ENCODE data around the gene BID.
"Not testable (repeated sequence)": the region's sequence is repeated elsewhere in the genome, so short reads cannot be mapped to it uniquely, and the experiment has no call there.

Gene BID

DNA sequence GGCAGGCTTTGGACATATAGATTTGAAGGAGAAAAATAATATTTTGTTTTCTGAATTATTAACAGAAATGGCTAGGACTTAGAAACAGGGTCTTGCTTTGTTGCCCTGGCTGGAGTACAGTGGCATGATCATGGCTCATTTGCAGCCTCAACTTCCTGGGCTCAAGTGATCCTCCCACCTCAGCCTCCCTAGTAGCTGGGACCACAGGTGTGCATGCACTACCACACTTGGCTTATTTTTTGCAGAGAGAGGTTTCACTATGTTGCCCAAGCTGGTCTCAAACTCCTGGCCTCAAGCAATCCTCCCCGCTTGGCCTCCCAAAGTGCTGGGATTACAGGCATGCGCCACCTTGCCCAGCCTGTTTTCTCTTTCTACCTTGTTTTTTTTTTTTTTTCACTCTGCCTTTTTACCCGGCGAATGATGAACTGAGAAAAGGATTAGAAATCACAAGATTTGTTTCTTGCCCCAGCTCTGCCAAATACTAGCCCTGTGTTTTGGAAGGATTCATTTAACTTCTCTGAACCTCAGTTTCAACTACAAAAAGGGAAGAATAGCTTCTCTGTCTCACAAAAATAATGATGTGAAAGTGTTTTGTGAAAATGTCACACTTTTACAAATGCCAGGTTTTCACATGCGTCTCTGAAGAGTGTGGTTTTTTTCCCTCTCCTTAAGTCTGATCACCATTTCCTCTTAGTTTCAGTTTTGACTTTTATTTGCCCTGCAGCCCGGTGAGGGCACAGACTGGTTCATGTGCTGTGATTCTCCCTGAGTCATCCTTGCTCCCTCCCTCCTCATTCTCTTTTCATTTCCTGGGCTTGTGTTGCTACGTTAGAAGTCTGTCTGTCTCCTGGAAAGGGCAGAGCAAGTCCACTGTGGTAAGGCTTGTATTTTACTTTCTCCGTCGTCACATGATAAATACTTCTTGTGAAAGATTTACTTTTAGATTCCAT is 68.0 kb downstream of the BID start:
- peak in 2 of 4 experiments; percentile 15 to 21 for DNase-seq (ENCODE audit: low read depth in 4 of 4, low spot score in 1 of 4)

DNA sequence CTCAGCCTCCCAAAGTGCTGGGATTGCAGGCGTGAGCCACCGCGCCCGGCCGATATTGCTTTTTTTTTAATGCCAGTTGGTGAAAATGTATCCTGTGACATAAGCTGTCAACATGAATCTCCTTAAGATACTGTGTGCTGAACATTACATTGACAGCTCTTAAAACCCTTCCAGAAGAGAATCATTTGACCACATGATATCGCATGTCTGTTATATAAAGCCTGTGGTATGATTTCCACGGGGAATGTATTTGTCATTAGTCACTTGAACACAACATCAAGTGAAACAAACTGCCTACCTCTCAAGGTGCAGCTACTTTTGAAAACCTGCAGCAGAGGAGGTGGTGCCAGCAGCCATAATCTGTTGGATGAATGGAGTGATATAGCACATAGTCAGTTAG is 68.7 kb downstream of the BID start:
- no peak for DNase-seq (ENCODE audit: low read depth in 4 of 4, low spot score in 1 of 4)

GRCh38 chr22:17703811-17704210 is 70.5 kb downstream of the BID start:
- DNase-seq (ENCODE audit: low read depth in 4 of 4, low spot score in 1 of 4): no peak

- no peak for DNase-seq (ENCODE audit: low read depth in 4 of 4, low spot score in 1 of 4)
Measured at GRCh38 chr22:17700778-17701177, 73.5 kb downstream of the BID start.

DNA sequence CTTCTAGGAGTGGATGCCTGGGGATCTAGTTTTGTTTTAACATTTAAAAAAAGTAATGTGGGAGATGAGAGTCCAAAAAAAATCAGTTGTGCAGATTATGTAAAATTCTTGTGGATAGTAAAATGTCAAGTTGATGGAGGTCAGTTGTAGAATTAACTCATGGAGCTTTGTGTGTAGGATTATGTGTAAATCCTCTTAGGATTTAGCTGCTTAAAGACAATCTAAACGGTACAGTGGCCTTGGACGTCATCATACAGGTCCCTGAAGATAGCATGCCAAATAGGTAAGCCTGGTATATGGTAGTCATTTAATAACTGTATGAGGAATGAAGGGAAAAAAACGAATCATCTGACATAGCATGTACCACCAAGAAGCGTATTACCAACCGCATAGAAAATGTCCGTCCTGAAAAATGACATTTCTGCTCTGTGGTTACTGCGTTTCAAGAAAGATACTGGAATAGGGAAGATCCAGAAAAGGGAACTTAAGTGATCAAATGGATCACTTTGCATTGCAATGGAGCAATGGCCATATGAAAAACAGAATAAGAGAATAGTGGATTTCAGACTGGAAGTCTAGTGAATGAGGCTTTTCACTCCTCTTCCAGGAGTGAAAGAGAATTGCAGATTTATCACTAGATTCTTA is 74.5 kb downstream of the BID start:
- DNase-seq (ENCODE audit: low read depth in 4 of 4, low spot score in 1 of 4): no peak

- DNase-seq (ENCODE audit: low read depth in 4 of 4, low spot score in 1 of 4): no peak
Measured at GRCh38 chr22:17698948-17699347, 75.3 kb downstream of the BID start.

DNA sequence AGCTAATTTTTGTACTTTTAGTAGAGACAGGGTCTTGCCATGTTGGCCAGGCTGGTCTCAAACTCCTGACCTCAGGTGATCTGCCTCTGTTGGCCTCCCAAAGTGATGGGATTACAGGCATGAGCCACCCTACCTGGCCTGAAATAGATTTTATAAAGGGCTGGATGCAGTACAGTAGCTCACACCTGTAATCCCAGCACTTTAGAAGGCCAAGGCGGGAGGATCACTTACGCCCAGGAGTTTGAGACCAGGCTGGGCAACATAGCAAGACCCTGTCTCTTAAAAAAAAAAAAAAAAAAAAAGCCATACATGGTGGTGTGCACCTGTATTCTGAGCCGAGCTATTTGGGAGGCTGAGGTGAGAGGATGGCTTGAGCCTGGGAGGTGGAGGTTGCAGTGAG is 76.0 kb downstream of the BID start:
- not testable (repeated sequence) for DNase-seq (ENCODE audit: low read depth in 4 of 4, low spot score in 1 of 4)

DNA sequence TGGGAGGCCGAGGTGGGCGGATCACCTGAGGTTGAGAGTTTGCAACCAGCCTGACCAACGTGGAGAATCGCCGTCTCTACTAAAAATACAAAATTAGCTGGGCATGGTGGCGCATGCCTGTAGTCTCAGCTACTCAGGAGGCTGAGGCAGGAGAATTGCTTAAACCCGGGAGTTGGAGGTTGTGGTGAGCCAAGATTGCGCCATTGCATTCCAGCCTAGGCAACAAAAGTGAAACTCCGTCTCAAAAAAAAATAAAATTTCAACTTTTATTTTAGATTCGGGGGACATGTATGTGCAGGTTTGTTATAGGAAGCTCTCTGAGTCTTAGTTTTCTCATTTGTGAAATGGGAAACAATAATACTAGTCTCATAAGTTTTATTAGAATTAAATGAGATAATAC is 77.1 kb downstream of the BID start:
- DNase-seq (ENCODE audit: low read depth in 4 of 4, low spot score in 1 of 4): not testable (repeated sequence)

GRCh38 chr22:17695986-17696385 is 78.3 kb downstream of the BID start:
- DNase-seq (ENCODE audit: low read depth in 4 of 4, low spot score in 1 of 4): no peak

- no peak for DNase-seq (ENCODE audit: low read depth in 4 of 4, low spot score in 1 of 4)
Measured at GRCh38 chr22:17694752-17695151, 79.5 kb downstream of the BID start.

DNA sequence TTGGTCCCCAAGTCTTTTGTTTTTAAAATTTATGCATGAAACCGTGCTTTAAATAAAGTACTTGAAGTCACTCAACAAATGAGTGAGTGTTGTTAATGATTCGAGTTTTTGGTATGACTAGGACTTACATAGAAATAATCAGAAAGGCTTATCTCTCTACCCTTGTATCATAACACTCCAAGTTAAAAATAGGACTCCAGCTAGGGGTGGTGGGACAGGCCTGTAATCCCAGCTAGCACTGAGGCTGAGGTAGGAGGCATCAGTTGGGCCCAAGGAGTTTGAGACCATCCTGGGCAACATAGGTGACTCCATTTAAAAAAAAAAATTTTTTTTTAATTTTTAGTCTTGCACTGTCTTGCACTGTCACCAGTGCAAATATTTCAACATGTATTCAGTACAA is 80.1 kb downstream of the BID start:
- no peak for DNase-seq (ENCODE audit: low read depth in 4 of 4, low spot score in 1 of 4)

GRCh38 chr22:17692841-17693240 is 81.4 kb downstream of the BID start:
- DNase-seq (ENCODE audit: low read depth in 4 of 4, low spot score in 1 of 4): no peak

GRCh38 chr22:17684245-17684644 is 90.0 kb downstream of the BID start:
- no peak for DNase-seq (ENCODE audit: low read depth in 4 of 4, low spot score in 1 of 4)

Measured in stimulated activated CD4-positive, alpha-beta T cell treated with anti-CD3 and anti-CD28 coated beads, Interleukin-1b, Interleukin-23, amount 100 ng/mL, for 24 hours (primary cell).